GM10248 (cell line): ENCODE measurements around the gene MTCH1.

Experiments
- CTCF ChIA-PET: fragments of 300-600 bp; sonication (Branson Sonifier 250); formaldehyde crosslinking; extraction: SDS; loops from one replicate; lab custom pipeline; 2021; ENCODE audit warnings: antibody characterized with exemption; lab: Yijun Ruan, JAX
- POLR2A ChIA-PET: fragments of 350-650 bp; sonication (Branson Sonifier 250); formaldehyde crosslinking; extraction: SDS; loops from one replicate; lab custom pipeline; 2020; ENCODE audit warnings: antibody characterized with exemption; lab: Yijun Ruan, JAX
- DNase-seq: peaks from one replicate; pipeline ENCODE4 v3.0.0; 2012; ENCODE audit errors: extremely low spot score
- CTCF ChIP-seq: IDR thresholded peaks from 2 replicates; pipeline ENCODE4 v1.5.1; 2012; ENCODE audit warnings: mild to moderate bottlenecking, low read depth; ENCODE audit errors: extremely low read depth, missing control alignments, control extremely low read depth

Gene MTCH1

GRCh38 chr6:36985808-36986703 is at the start of gene MTCH1:
Gene MTCH1, minus strand, starts transcription at chr6:36986196. Its CDS starts 23 bp downstream, at chr6:36986173.
- no peak for TF ChIP-seq CTCF
- POLR2A ChIA-PET, result interaction anchor here (0.6 to 1.9 kb wide), 7 partner anchors 8 to 1717 kb away, joined by 3 to 10 read pairs (median 5); partner anchors contain the start of gene FGD2
- DNase-seq, result peak; percentile 98

GRCh38 chr6:37033819-37034795 is 48.1 kb upstream of the MTCH1 start:
- TF ChIP-seq CTCF, result no peak
- no peak for DNase-seq
- ChIA-PET POLR2A (no interaction called here), CTCF (interaction anchor here (0.8 to 26.1 kb wide), 7 partner anchors 10 to 291 kb away, joined by 3 to 774 read pairs (median 8); partner anchors contain the start of gene PIM1)

More at GRCh38 chr6:36985808-36986703, at the start of gene MTCH1:
- CTCF ChIA-PET, result interaction anchor here (0.8 to 6.6 kb wide), 8 partner anchors 8 to 224 kb away, joined by 3 to 42 read pairs (median 4); no protein-coding TSS in a partner anchor

GRCh38 chr6:37033255-37033654 is 47.3 kb upstream of the MTCH1 start:
- TF ChIP-seq CTCF, result no peak
- POLR2A ChIA-PET, result no interaction called here
- DNase-seq, result peak; percentile 56
- CTCF ChIA-PET, result interaction anchor here (0.6 to 26.1 kb wide), 8 partner anchors 13 to 292 kb away, joined by 3 to 774 read pairs (median 6); partner anchors contain the start of gene PIM1

DNA sequence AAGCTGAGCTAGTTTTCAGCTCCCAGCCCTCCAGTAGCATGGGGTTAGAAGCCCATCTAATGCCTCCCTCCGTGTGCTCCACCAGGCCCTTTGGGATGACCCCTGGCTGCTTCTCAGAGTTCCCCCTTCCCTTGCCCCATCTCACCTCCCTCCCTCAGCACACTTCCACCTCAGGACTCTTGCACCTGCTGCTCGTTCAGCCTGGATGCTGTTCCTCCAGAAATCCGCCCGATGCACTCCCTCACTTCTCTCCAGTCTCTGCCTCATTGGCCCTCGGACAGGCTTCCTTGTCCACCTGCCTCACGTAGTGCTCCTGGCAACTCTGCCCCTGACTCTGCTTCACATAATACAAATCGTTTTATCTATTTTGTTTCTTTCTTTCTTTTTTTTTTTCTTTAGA is 46.2 kb upstream of the MTCH1 start:
- ChIA-PET POLR2A (interaction anchor here (1.0 kb wide), 1 partner anchor 14 kb away, joined by 3 read pairs; no protein-coding TSS in a partner anchor), CTCF (interaction anchor here (1.4 to 26.1 kb wide), 7 partner anchors 12 to 267 kb away, joined by 3 to 774 read pairs (median 99); partner anchors contain the start of gene PIM1)
- DNase-seq, result no peak
- TF ChIP-seq CTCF, result no peak

DNA sequence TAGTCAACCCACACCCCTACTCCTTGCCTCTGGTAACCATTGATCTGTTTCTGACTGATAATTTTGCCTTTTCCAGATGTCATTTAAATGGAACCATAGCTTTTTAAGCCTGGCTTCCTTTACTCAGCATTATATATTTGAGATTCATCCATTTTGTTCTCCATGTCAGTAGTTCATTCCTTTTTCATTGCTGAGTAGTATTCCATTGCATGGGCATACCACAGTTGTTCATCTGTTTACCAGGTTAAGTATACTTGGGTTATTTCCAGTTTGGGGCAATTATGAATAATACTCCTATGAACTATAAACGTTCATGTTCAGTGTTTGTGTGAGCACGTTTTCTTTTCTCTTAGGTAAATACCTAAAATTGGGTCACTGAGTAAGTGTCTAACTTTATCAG is 44.6 kb upstream of the MTCH1 start:
- CTCF ChIA-PET, result interaction anchor here (1.0 to 26.1 kb wide), 12 partner anchors 9 to 174 kb away, joined by 3 to 774 read pairs (median 17); partner anchors contain the start of gene PIM1
- POLR2A ChIA-PET, result no interaction called here
- no peak for TF ChIP-seq CTCF
- no peak for DNase-seq
